ENCODE results near the gene HOXA13. TPM values are rescaled to one million over a fixed set of nuclear protein-coding genes. Genes with fewer than 3 reads are reported as not detected.

The HOXA13 gene
- polyA plus RNA-seq, 1 donor from 2014 or later: not detected

GRCh38 chr7:27217951-27218350, 18.1 kb upstream of the HOXA13 start:
- peaks cover 98% of the 10 kb centered on the region for H3K27me3 ChIP-seq (ENCODE audit: insufficient read depth, low read depth, low read length)
- no peaks in the 10 kb centered on the region for H4K20me1 ChIP-seq (ENCODE audit: insufficient read depth)
- H3K4me2 ChIP-seq (ENCODE audit: low read length): no peak overlapping the region
- H2AFZ ChIP-seq (ENCODE audit: low read depth, low read length): no peak overlapping the region
- no peak overlapping the region for H3K4me3 ChIP-seq (ENCODE audit: low read length)
- H3K79me2 ChIP-seq (replicated peaks; ENCODE audit: insufficient read depth, low read length): no peaks in the 10 kb centered on the region
- no peaks in the 10 kb centered on the region for H3F3A ChIP-seq (ENCODE audit: insufficient read depth, low read length, poor library complexity, severe bottlenecking)
- H3K9me3 ChIP-seq (ENCODE audit: low read length): no peaks in the 10 kb centered on the region
- TF ChIP-seq EP300 (conservative IDR thresholded peaks at IDR 0.05; ENCODE audit: poor library complexity, severe bottlenecking): no peak
- TF ChIP-seq RAD21 (conservative IDR thresholded peaks at IDR 0.05): no peak
- no peak for TF ChIP-seq POLR2AphosphoS5 (IDR thresholded peaks at IDR 0.05)
- TF ChIP-seq MXI1 (conservative IDR thresholded peaks at IDR 0.05; ENCODE audit: poor library complexity, severe bottlenecking): no peak
- TF ChIP-seq REST (IDR thresholded peaks at IDR 0.05; ENCODE audit: borderline replicate concordance): no peak
- no peak for TF ChIP-seq SMC3 (conservative IDR thresholded peaks at IDR 0.05; ENCODE audit: poor library complexity)
- no peak for TF ChIP-seq EZH2 (IDR thresholded peaks at IDR 0.05; ENCODE audit: borderline replicate concordance, insufficient read depth, low read length, poor library complexity, severe bottlenecking)
- TF ChIP-seq CTCF (IDR thresholded peaks at IDR 0.05; ENCODE audit: poor library complexity, severe bottlenecking): no peak
- no peak for TF ChIP-seq TAF1 (IDR thresholded peaks at IDR 0.05; ENCODE audit: low read depth)
- no peaks in the 10 kb centered on the region for H3K36me3 ChIP-seq (ENCODE audit: insufficient read depth, low read length)
- H3K9ac ChIP-seq (ENCODE audit: low read length): no peak overlapping the region
- H3K27ac ChIP-seq (ENCODE audit: low read length): no peak overlapping the region
- H3K9me2 ChIP-seq (ENCODE audit: insufficient read depth, low read length): no peaks in the 10 kb centered on the region

- Histone ChIP-seq H3K27me3 (ENCODE audit: insufficient read depth, low read depth, low read length) (peaks cover 98% of the 10 kb centered on the region), H3K9me3 (ENCODE audit: low read length) (no peaks in the 10 kb centered on the region), H3F3A (ENCODE audit: insufficient read depth, low read length, poor library complexity, severe bottlenecking) (no peaks in the 10 kb centered on the region), H3K36me3 (ENCODE audit: insufficient read depth, low read length) (no peaks in the 10 kb centered on the region), H3K4me3 (ENCODE audit: low read length) (no peak overlapping the region), H3K9me2 (ENCODE audit: insufficient read depth, low read length) (no peaks in the 10 kb centered on the region), H3K4me2 (ENCODE audit: low read length) (no peak overlapping the region), H3K79me2 (replicated peaks; ENCODE audit: insufficient read depth, low read length) (no peaks in the 10 kb centered on the region), H3K9ac (ENCODE audit: low read length) (no peak overlapping the region), H4K20me1 (ENCODE audit: insufficient read depth) (no peaks in the 10 kb centered on the region), H2AFZ (ENCODE audit: low read depth, low read length) (no peak overlapping the region), H3K27ac (ENCODE audit: low read length) (no peak overlapping the region)
- TF ChIP-seq CTCF (IDR thresholded peaks at IDR 0.05; ENCODE audit: poor library complexity, severe bottlenecking) (no peak), SMC3 (conservative IDR thresholded peaks at IDR 0.05; ENCODE audit: poor library complexity) (no peak), REST (IDR thresholded peaks at IDR 0.05; ENCODE audit: borderline replicate concordance) (no peak), EZH2 (IDR thresholded peaks at IDR 0.05; ENCODE audit: borderline replicate concordance, insufficient read depth, low read length, poor library complexity, severe bottlenecking) (no peak), TAF1 (IDR thresholded peaks at IDR 0.05; ENCODE audit: low read depth) (no peak), POLR2AphosphoS5 (IDR thresholded peaks at IDR 0.05) (no peak), MXI1 (conservative IDR thresholded peaks at IDR 0.05; ENCODE audit: poor library complexity, severe bottlenecking) (no peak), EP300 (conservative IDR thresholded peaks at IDR 0.05; ENCODE audit: poor library complexity, severe bottlenecking) (no peak), RAD21 (conservative IDR thresholded peaks at IDR 0.05) (no peak)
Measured at GRCh38 chr7:27215356-27215755, 15.5 kb upstream of the HOXA13 start.

Measured in neural cell (in vitro differentiated cells).